Neural progenitor cell (in vitro differentiated cells): ENCODE measurements around the gene MMEL1. TPM values are rescaled to one million over a fixed set of nuclear protein-coding genes. Genes with fewer than 3 reads are reported as not detected.

Source experiments
- DNase-seq: peaks from one replicate; pipeline ENCODE4 v3.0.0-alpha.2; 2016; ENCODE audit warnings: low spot score
- H2AFZ ChIP-seq: fragments of 200-600 bp; sonication (generic); replicated peaks from 2 replicates; pipeline ENCODE4 v1.6.1; 2016; ENCODE audit warnings: antibody characterized with exemption
- H3F3A ChIP-seq: fragments of 200-600 bp; sonication (generic); 2 replicates; pipeline ENCODE4 v1.6.1; 2016; ENCODE audit warnings: antibody characterized with exemption, low read depth
- H3K27ac ChIP-seq: fragments of 200-600 bp; sonication (generic); 2 replicates; pipeline ENCODE4 v1.5.1; 2016; ENCODE audit warnings: mild to moderate bottlenecking
- H3K27me3 ChIP-seq: fragments of 200-600 bp; sonication (generic); 2 replicates; pipeline ENCODE4 v1.6.1; 2016; ENCODE audit warnings: mild to moderate bottlenecking, moderate library complexity
- H3K36me3 ChIP-seq: fragments of 200-600 bp; sonication (generic); 2 replicates; pipeline ENCODE4 v1.5.1; 2016
- H3K4me1 ChIP-seq: fragments of 200-600 bp; sonication (generic); 2 replicates; pipeline ENCODE4 v1.6.1; 2016; ENCODE audit warnings: mixed run types
- H3K4me2 ChIP-seq: fragments of 200-600 bp; sonication (generic); 2 replicates; pipeline ENCODE4 v1.6.1; 2016
- H3K4me3 ChIP-seq: fragments of 200-600 bp; sonication (generic); 2 replicates; pipeline ENCODE4 v1.5.1; 2016
- H3K79me2 ChIP-seq: fragments of 200-600 bp; sonication (generic); 2 replicates; pipeline ENCODE4 v1.6.1; 2016; ENCODE audit warnings: low read depth
- H3K9ac ChIP-seq: fragments of 200-600 bp; sonication (generic); 2 replicates; pipeline ENCODE4 v1.6.1; 2016
- H3K9me3 ChIP-seq: fragments of 200-600 bp; sonication (generic); 2 replicates; pipeline ENCODE4 v1.5.1; 2016; ENCODE audit warnings: low read depth
- H4K20me1 ChIP-seq: fragments of 200-600 bp; sonication (generic); 2 replicates; pipeline ENCODE4 v1.6.1; 2016; ENCODE audit warnings: low read depth
- H3K27ac Mint-ChIP-seq: 3 replicates; pipeline ENCODE4 v1.8.0; 2021; ENCODE audit warnings: mixed read lengths
- H3K27me3 Mint-ChIP-seq: 2 replicates; pipeline ENCODE4 v1.8.0; 2022; ENCODE audit warnings: low read depth, mild to moderate bottlenecking, inconsistent platforms, moderate library complexity, mixed read lengths; ENCODE audit not compliant: insufficient read depth
- H3K36me3 Mint-ChIP-seq: 3 replicates; pipeline ENCODE4 v1.8.0; 2021; ENCODE audit warnings: mixed read lengths
- H3K4me1 Mint-ChIP-seq: 3 replicates; pipeline ENCODE4 v1.8.0; 2021; ENCODE audit warnings: mixed read lengths
- H3K4me3 Mint-ChIP-seq: 3 replicates; pipeline ENCODE4 v1.8.0; 2021; ENCODE audit warnings: mild to moderate bottlenecking, moderate library complexity, mixed read lengths
- H3K9me3 Mint-ChIP-seq: 3 replicates; pipeline ENCODE4 v1.8.0; 2020; ENCODE audit warnings: mixed read lengths
- EZH2 ChIP-seq: fragments of 200-600 bp; sonication (generic); IDR thresholded peaks from 2 replicates; pipeline ENCODE4 v1.6.1; 2017; ENCODE audit warnings: antibody characterized with exemption, mild to moderate bottlenecking, moderate library complexity
- EZH2phosphoT487 ChIP-seq: fragments of 200-600 bp; sonication (generic); IDR thresholded peaks from 2 replicates; pipeline ENCODE4 v1.6.1; 2017; ENCODE audit warnings: antibody characterized with exemption
- total RNA-seq: library from RNA; depleted of rRNA; stranded (reverse); fragments of >200 nt; gene quantifications from 2 replicates; pipeline ENCODE4 v1.2.3, GENCODE V29; 2015; ENCODE audit warnings: low replicate concordance
- TF ChIP-seq, protein P1 (sequence below): fragments of 200-600 bp; sonication (generic); IDR thresholded peaks from 2 replicates; pipeline ENCODE4 v1.5.1; 2017; ENCODE audit warnings: antibody characterized with exemption, mild to moderate bottlenecking

The MMEL1 gene
- total RNA-seq, 1 donor from 2014 or later = 0.19 TPM

DNA sequence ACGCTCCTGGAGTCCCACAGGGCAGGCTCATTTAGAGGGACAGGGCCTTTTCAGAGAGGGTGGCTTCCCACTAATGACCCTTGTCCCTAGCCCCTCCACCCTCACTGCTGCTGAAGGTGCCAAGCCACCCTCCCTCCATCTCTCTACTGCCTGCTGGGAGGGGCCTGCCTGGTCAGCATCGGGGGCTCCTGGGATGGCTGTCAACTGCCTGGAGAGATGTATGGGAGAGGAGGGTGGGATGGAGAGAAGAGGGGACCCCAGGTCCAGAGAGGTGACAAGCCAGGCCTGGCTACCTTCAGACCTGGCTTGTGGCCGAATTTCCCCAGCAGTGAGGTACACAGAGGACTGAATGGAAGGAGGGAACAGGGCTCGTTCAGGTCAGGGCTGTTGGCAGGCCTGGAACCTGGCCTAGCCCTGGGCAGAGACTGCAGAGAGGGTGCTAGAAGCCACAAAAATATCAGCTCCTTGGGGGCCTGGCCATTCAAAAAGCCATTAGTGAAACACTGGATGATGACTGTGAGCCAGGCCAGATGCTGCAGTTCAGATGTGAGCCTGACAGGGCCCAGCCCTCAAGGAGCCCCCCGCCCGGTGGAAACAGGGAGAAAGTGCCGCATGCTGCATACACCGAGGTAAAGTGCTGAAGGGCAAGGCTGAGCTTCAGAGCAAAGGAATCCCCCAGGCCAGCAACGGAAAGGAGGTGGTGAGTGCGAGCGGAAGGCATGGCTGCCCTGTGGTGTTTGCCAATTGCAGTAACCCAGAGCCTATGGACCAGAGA lies 20.0 kb downstream of the MMEL1 start:
- H3K27me3 ChIP-seq = peaks cover 20% of the 10 kb centered on the region
- H3K36me3 ChIP-seq = no peaks in the 10 kb centered on the region
- H3K27ac ChIP-seq = no peak overlapping the region
- no peaks in the 10 kb centered on the region for H4K20me1 ChIP-seq
- Mint-ChIP-seq H3K4me3 (no peak overlapping the region), H3K27ac (no peak overlapping the region), H3K9me3 (peaks cover 29% of the 10 kb centered on the region), H3K4me1 (peaks cover 11% of the 10 kb centered on the region), H3K27me3 (peaks cover 10% of the 10 kb centered on the region), H3K36me3 (no peaks in the 10 kb centered on the region)
- DNase-seq = no peak
- no peak overlapping the region for H3K4me3 ChIP-seq
- no peaks in the 10 kb centered on the region for H3K9me3 ChIP-seq
- peaks cover 14% of the 10 kb centered on the region for H3F3A ChIP-seq
- no peak overlapping the region for H3K9ac ChIP-seq
- TF ChIP-seq EZH2 (no peak), EZH2phosphoT487 (no peak)
- TF ChIP-seq, protein P1, sequence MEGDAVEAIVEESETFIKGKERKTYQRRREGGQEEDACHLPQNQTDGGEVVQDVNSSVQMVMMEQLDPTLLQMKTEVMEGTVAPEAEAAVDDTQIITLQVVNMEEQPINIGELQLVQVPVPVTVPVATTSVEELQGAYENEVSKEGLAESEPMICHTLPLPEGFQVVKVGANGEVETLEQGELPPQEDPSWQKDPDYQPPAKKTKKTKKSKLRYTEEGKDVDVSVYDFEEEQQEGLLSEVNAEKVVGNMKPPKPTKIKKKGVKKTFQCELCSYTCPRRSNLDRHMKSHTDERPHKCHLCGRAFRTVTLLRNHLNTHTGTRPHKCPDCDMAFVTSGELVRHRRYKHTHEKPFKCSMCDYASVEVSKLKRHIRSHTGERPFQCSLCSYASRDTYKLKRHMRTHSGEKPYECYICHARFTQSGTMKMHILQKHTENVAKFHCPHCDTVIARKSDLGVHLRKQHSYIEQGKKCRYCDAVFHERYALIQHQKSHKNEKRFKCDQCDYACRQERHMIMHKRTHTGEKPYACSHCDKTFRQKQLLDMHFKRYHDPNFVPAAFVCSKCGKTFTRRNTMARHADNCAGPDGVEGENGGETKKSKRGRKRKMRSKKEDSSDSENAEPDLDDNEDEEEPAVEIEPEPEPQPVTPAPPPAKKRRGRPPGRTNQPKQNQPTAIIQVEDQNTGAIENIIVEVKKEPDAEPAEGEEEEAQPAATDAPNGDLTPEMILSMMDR = no peak
- no peak overlapping the region for H2AFZ ChIP-seq
- H3K4me2 ChIP-seq = no peak overlapping the region
- H3K79me2 ChIP-seq = no peaks in the 10 kb centered on the region
- peaks cover 7% of the 10 kb centered on the region for H3K4me1 ChIP-seq

DNA sequence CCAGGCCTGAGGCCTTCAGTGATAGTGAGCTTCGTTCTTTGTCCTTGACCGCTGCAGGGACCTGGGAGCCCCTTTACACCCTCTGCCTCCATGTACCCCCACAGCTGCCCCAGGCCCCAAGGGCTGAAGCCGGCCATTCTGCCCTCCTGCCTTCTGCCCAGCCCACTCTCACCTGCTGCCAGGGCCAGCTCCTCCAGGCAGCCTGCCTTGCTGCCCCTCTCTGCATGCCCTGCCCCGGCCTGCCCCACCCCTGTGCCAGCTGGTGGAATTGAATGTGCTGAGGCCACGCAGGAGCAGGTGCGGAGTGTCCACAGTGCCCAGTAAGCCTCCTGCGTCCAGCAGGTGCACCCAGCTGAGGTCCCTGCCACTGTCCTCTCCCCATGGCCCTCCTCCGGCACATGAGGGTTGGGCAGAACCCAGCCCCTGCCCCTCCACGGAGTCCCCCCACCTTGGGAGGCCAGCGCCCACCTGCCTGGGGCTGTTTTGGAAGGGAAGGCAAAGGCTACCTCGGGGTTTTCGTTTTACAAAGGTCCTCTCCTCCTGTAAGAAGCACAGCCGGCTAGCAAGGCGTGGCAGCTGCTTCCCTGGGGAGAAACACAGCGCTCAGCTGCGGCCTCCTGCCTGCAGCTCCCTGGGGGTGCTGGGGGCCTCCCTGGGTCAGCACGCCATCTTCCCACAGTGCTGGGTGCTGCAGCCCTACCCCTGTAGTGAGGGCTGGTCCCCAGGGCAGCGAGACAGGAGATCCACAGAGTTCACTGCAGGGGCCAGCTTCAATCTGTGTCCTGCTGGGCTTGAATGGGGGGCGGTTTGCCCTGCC lies 21.0 kb downstream of the MMEL1 start:
- no peaks in the 10 kb centered on the region for H3K36me3 ChIP-seq
- H3K9ac ChIP-seq = no peak overlapping the region
- DNase-seq = no peak
- H3K4me2 ChIP-seq = peak overlapping the region; percentile 71
- peaks cover 19% of the 10 kb centered on the region for H3K27me3 ChIP-seq
- no peaks in the 10 kb centered on the region for H3K79me2 ChIP-seq
- no peaks in the 10 kb centered on the region for H4K20me1 ChIP-seq
- peaks cover 7% of the 10 kb centered on the region for H3K4me1 ChIP-seq
- no peaks in the 10 kb centered on the region for H3K36me3 Mint-ChIP-seq
- peaks cover 10% of the 10 kb centered on the region for H3K4me1 Mint-ChIP-seq
- H3F3A ChIP-seq = peaks cover 14% of the 10 kb centered on the region
- H3K9me3 Mint-ChIP-seq = peaks cover 26% of the 10 kb centered on the region
- no peak overlapping the region for H3K27ac ChIP-seq
- H2AFZ ChIP-seq = no peak overlapping the region
- TF ChIP-seq EZH2 (no peak), EZH2phosphoT487 (no peak)
- TF ChIP-seq, protein P1 = no peak
- peaks cover 10% of the 10 kb centered on the region for H3K27me3 Mint-ChIP-seq
- no peak overlapping the region for H3K27ac Mint-ChIP-seq
- H3K4me3 Mint-ChIP-seq = no peak overlapping the region
- no peaks in the 10 kb centered on the region for H3K9me3 ChIP-seq
- no peak overlapping the region for H3K4me3 ChIP-seq

DNA sequence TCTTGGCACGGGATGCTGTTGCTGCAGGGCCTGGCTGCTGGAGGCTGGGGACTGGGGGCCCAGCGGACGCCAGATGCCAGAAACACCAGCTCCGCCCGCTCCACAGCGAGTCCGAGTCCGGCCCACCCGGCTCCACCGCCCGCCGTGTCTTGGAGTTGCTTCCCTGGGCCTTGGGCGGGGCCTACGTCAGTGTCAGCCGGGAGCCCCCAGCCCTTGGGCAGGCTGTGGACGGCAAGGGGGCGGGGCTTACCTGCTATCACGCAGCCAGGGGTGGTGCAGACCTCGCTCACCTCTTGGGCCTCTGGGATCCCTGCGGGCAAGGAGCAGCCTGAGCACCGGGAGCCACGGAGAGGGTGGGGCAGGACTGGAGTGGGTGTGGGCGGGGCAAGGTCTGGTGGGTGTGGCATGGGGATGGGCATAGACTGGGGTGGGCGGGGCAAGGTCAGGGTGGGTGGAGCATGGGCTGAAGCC lies 21.8 kb downstream of the MMEL1 start:
- peaks cover 10% of the 10 kb centered on the region for H3K27me3 Mint-ChIP-seq
- peaks cover 18% of the 10 kb centered on the region for H3K9me3 Mint-ChIP-seq
- H3K4me1 Mint-ChIP-seq = peaks cover 10% of the 10 kb centered on the region
- no peaks in the 10 kb centered on the region for H4K20me1 ChIP-seq
- no peaks in the 10 kb centered on the region for H3K36me3 ChIP-seq
- no peak overlapping the region for H3K27ac Mint-ChIP-seq
- no peaks in the 10 kb centered on the region for H3K79me2 ChIP-seq
- no peaks in the 10 kb centered on the region for H3K36me3 Mint-ChIP-seq
- H3K4me1 ChIP-seq = peaks cover 7% of the 10 kb centered on the region
- no peak overlapping the region for H2AFZ ChIP-seq
- no peaks in the 10 kb centered on the region for H3K9me3 ChIP-seq
- H3K4me3 Mint-ChIP-seq = no peak overlapping the region
- peaks cover 14% of the 10 kb centered on the region for H3F3A ChIP-seq
- H3K9ac ChIP-seq = no peak overlapping the region
- peak overlapping the region; percentile 71 for H3K4me2 ChIP-seq
- DNase-seq = peak; percentile 84
- no peak overlapping the region for H3K27ac ChIP-seq
- peaks cover 13% of the 10 kb centered on the region for H3K27me3 ChIP-seq
- no peak for TF ChIP-seq EZH2phosphoT487
- no peak for TF ChIP-seq EZH2
- TF ChIP-seq, protein P1 = no peak
- H3K4me3 ChIP-seq = peak overlapping the region; percentile 33
